MM.1S (cell line): Measurements from ENCODE around the gene NEU1.

Experiments
- EZH2 ChIP-seq: fragments of 300-600 bp; sonication (generic); optimal IDR thresholded peaks from 2 replicates; pipeline ENCODE3; 2017; ENCODE audit warnings: low read depth, mild to moderate bottlenecking, antibody characterized with exemption, low read length, mixed read lengths
- EZH2phosphoT487 ChIP-seq: fragments of 300-600 bp; sonication (generic); IDR thresholded peaks from 2 replicates; pipeline ENCODE4 v1.6.1; 2018; ENCODE audit warnings: antibody characterized with exemption, low read length
- TF ChIP-seq, protein P1 (sequence below): fragments of 300-600 bp; sonication (generic); IDR thresholded peaks from 2 replicates; pipeline ENCODE4 v1.5.1; 2016; ENCODE audit warnings: antibody characterized with exemption, low read length, mixed read lengths

DNA sequence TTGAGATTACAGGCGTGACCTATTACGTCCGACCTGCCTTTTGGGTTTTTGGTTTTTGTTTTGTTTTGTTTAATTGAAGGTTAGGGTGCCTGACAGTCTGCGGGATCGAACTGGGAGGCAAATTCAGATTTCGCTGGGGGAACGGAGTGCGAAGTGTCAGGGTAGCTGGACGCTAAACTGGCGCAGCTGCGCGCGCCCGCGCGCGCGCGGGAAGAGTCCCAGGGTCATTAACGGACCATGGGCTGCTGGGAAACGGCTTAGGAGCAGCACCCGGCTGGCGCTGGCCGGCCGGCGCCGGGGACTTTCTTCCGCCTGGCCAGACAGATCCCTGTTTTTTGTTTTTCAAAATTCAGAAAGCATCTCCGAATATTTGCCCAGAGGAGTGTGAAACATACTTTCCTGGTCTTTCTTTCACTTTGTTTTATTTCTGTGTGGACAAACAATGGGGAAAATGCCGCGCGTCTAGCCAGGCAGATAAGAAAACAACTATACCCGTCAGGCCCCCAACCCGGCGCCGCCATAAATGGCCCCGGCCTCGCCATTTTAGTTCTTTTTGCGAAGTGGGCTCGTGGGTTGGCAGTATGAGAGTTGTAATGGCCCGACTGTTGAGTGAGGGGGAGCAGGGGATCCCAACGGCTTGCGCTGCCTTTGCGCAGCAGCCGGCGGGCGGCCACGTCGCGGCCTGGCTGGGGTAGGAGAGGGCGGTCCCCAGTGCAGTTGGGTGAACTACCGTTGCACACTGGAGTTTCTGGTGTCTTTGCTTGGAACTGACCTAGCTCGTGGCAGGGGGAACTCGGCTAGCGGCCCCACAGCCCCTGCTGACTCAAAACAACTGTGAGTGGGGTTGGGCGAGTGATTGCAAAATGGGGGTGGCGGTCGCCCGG, 28.0 kb downstream of the NEU1 start:
- TF ChIP-seq, protein P1, sequence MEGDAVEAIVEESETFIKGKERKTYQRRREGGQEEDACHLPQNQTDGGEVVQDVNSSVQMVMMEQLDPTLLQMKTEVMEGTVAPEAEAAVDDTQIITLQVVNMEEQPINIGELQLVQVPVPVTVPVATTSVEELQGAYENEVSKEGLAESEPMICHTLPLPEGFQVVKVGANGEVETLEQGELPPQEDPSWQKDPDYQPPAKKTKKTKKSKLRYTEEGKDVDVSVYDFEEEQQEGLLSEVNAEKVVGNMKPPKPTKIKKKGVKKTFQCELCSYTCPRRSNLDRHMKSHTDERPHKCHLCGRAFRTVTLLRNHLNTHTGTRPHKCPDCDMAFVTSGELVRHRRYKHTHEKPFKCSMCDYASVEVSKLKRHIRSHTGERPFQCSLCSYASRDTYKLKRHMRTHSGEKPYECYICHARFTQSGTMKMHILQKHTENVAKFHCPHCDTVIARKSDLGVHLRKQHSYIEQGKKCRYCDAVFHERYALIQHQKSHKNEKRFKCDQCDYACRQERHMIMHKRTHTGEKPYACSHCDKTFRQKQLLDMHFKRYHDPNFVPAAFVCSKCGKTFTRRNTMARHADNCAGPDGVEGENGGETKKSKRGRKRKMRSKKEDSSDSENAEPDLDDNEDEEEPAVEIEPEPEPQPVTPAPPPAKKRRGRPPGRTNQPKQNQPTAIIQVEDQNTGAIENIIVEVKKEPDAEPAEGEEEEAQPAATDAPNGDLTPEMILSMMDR = no peak
- TF ChIP-seq EZH2phosphoT487 (no peak), EZH2 (no peak)
